HEK293T (cell line): ENCODE data around the gene AGBL4.

ENCODE experiments used
- ARNT ChIP-seq: fragments of 450-650 bp; IDR thresholded peaks from 2 replicates; pipeline ENCODE4 v1.6.1; 2017; ENCODE audit warnings: mild to moderate bottlenecking
- CTBP1 ChIP-seq: fragments of 450-650 bp; IDR thresholded peaks from 2 replicates; pipeline ENCODE4 v1.6.1; 2016; ENCODE audit warnings: borderline replicate concordance
- ELF4 ChIP-seq: fragments of 450-650 bp; IDR thresholded peaks from 2 replicates; pipeline ENCODE4 v1.6.1; 2017; ENCODE audit warnings: antibody characterized with exemption
- FOXA1 ChIP-seq: fragments of 450-650 bp; IDR thresholded peaks from 2 replicates; pipeline ENCODE4 v1.6.1; 2016; ENCODE audit warnings: mild to moderate bottlenecking
- FOXM1 ChIP-seq: fragments of 450-650 bp; IDR thresholded peaks from 2 replicates; pipeline ENCODE4 v1.6.1; 2017; ENCODE audit warnings: mild to moderate bottlenecking, borderline replicate concordance
- L3MBTL2 ChIP-seq: fragments of 450-650 bp; conservative IDR thresholded peaks from 2 replicates; pipeline ENCODE4 v1.6.1; 2016; ENCODE audit warnings: mild to moderate bottlenecking
- NFRKB ChIP-seq: fragments of 450-650 bp; IDR thresholded peaks from 2 replicates; pipeline ENCODE4 v1.6.1; 2016; ENCODE audit warnings: mild to moderate bottlenecking, moderate library complexity
- PKNOX1 ChIP-seq: fragments of 450-650 bp; IDR thresholded peaks from 2 replicates; pipeline ENCODE4 v1.6.1; 2016
- SP1 ChIP-seq: fragments of 450-650 bp; IDR thresholded peaks from 2 replicates; pipeline ENCODE4 v1.6.1; 2017
- SUZ12 ChIP-seq: fragments of 450-650 bp; IDR thresholded peaks from 2 replicates; pipeline ENCODE4 v1.6.1; 2016; ENCODE audit warnings: mild to moderate bottlenecking
- TARDBP ChIP-seq: fragments of 450-650 bp; IDR thresholded peaks from 2 replicates; pipeline ENCODE4 v1.6.1; 2016
- ZNF384 ChIP-seq: fragments of 450-650 bp; IDR thresholded peaks from 2 replicates; pipeline ENCODE4 v1.6.1; 2016

- TF ChIP-seq ZNF384 (no peak), ELF4 (no peak), SUZ12 (no peak), PKNOX1 (no peak), ARNT (no peak), FOXM1 (no peak), L3MBTL2 (no peak), CTBP1 (no peak), TARDBP (no peak), FOXA1 (no peak), SP1 (no peak), NFRKB (no peak)
Observed at GRCh38 chr1:49556676-49557234, 467.0 kb downstream of the AGBL4 start.
